Panc1 (cell line): Measurements from ENCODE around the gene HES6.

ENCODE experiments used
- CTCF ChIP-seq: fragments of 450-650 bp; IDR thresholded peaks from 2 replicates; pipeline ENCODE4 v1.5.1; 2017; ENCODE audit warnings: mild to moderate bottlenecking
- TF ChIP-seq, protein P1 (sequence below), 2 experiments: IDR thresholded peaks; 2 replicates each; pipeline ENCODE4 v1.6.1; 2011 to 2012; ENCODE audit warnings: low read depth in 2 of 2, control low read depth in 1 of 2, low read length in 1 of 2, mild to moderate bottlenecking in 1 of 2, moderate library complexity in 1 of 2; ENCODE audit not compliant: insufficient read depth in 1 of 2

GRCh38 chr2:238256111-238256510 is 16.3 kb upstream of the HES6 start:
- TF ChIP-seq CTCF: no peak
- TF ChIP-seq, protein P1, sequence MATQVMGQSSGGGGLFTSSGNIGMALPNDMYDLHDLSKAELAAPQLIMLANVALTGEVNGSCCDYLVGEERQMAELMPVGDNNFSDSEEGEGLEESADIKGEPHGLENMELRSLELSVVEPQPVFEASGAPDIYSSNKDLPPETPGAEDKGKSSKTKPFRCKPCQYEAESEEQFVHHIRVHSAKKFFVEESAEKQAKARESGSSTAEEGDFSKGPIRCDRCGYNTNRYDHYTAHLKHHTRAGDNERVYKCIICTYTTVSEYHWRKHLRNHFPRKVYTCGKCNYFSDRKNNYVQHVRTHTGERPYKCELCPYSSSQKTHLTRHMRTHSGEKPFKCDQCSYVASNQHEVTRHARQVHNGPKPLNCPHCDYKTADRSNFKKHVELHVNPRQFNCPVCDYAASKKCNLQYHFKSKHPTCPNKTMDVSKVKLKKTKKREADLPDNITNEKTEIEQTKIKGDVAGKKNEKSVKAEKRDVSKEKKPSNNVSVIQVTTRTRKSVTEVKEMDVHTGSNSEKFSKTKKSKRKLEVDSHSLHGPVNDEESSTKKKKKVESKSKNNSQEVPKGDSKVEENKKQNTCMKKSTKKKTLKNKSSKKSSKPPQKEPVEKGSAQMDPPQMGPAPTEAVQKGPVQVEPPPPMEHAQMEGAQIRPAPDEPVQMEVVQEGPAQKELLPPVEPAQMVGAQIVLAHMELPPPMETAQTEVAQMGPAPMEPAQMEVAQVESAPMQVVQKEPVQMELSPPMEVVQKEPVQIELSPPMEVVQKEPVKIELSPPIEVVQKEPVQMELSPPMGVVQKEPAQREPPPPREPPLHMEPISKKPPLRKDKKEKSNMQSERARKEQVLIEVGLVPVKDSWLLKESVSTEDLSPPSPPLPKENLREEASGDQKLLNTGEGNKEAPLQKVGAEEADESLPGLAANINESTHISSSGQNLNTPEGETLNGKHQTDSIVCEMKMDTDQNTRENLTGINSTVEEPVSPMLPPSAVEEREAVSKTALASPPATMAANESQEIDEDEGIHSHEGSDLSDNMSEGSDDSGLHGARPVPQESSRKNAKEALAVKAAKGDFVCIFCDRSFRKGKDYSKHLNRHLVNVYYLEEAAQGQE (IDR thresholded peaks at IDR 0.05; ENCODE audit: insufficient read depth in 1 of 2, low read depth in 2 of 2, low read length in 1 of 2): no peak
